HepG2 (cell line): ENCODE results near the gene CSNK2A1. TPM values are rescaled to one million over a fixed set of nuclear protein-coding genes. Genes with fewer than 3 reads are reported as not detected.

ENCODE experiments used
- CAMTA2 ChIP-seq: sonication (generic); formaldehyde crosslinking; IDR thresholded peaks from 2 replicates; pipeline ENCODE4 v1.4.0; 2020; ENCODE audit warnings: mild to moderate bottlenecking, missing genetic modification reagents, borderline replicate concordance
- CBX1 ChIP-seq: IDR thresholded peaks from one replicate; pipeline ENCODE4 v1.6.1; 2016; ENCODE audit warnings: antibody characterized with exemption, low read depth
- CREM ChIP-seq, 2 experiments: sonication (generic) in 1 of 2; formaldehyde crosslinking in 1 of 2; IDR thresholded peaks; 2 replicates each; pipeline versions ENCODE4 v1.4.0 to v1.6.1; 2016 to 2020; ENCODE audit warnings: antibody characterized with exemption in 1 of 2, mild to moderate bottlenecking in 1 of 2, missing genetic modification reagents in 1 of 2
- HHEX ChIP-seq: IDR thresholded peaks from 2 replicates; pipeline ENCODE4 v1.6.1; 2016; ENCODE audit warnings: control low read depth
- HMGXB3 ChIP-seq: sonication (generic); formaldehyde crosslinking; IDR thresholded peaks from 2 replicates; pipeline ENCODE4 v1.4.0; 2020; ENCODE audit warnings: missing genetic modification reagents, borderline replicate concordance
- HOMEZ ChIP-seq: IDR thresholded peaks from 2 replicates; pipeline ENCODE4 v1.6.1; 2016; ENCODE audit warnings: low read depth
- JARID2 ChIP-seq: sonication (generic); formaldehyde crosslinking; IDR thresholded peaks from 2 replicates; pipeline ENCODE4 v1.8.1; 2023; ENCODE audit warnings: missing genetic modification reagents, inconsistent platforms; ENCODE audit not compliant: insufficient replicate concordance
- MIER2 ChIP-seq: IDR thresholded peaks from 2 replicates; pipeline ENCODE4 v1.6.1; 2016; ENCODE audit warnings: missing biosample characterization, missing genetic modification reagents
- PATZ1 ChIP-seq: sonication (generic); formaldehyde crosslinking; IDR thresholded peaks from 2 replicates; pipeline ENCODE4 v1.4.0; 2020; ENCODE audit warnings: missing genetic modification reagents
- PRPF4 ChIP-seq: fragments of 200-400 bp; formaldehyde crosslinking; IDR thresholded peaks from 2 replicates; pipeline ENCODE4 v1.6.1; 2016; ENCODE audit warnings: low read length, low read depth; ENCODE audit not compliant: poor library complexity, severe bottlenecking
- SP140L ChIP-seq: sonication (generic); formaldehyde crosslinking; IDR thresholded peaks from 2 replicates; pipeline ENCODE4 v1.4.0; 2020; ENCODE audit warnings: missing genetic modification reagents, borderline replicate concordance
- SSRP1 ChIP-seq: IDR thresholded peaks from 2 replicates; pipeline ENCODE4 v1.6.1; 2016; ENCODE audit warnings: control low read depth
- ZFAT ChIP-seq: sonication (generic); formaldehyde crosslinking; conservative IDR thresholded peaks from 2 replicates; pipeline ENCODE4 v1.8.1; 2023; ENCODE audit warnings: missing genetic modification reagents, inconsistent platforms
- ZHX1 ChIP-seq: sonication (generic); formaldehyde crosslinking; IDR thresholded peaks from 2 replicates; pipeline ENCODE4 v1.8.1; 2022; ENCODE audit warnings: low read depth, mild to moderate bottlenecking, missing genetic modification reagents
- ZKSCAN5 ChIP-seq: sonication (generic); formaldehyde crosslinking; IDR thresholded peaks from 2 replicates; pipeline ENCODE4 v1.5.1; 2020; ENCODE audit warnings: mild to moderate bottlenecking, missing genetic modification reagents
- ZNF225 ChIP-seq: sonication (generic); formaldehyde crosslinking; IDR thresholded peaks from 2 replicates; pipeline ENCODE4 v1.4.0; 2020; ENCODE audit warnings: mild to moderate bottlenecking, missing genetic modification reagents
- ZNF383 ChIP-seq: sonication (generic); formaldehyde crosslinking; IDR thresholded peaks from 2 replicates; pipeline ENCODE4 v1.4.0; 2020; ENCODE audit warnings: missing genetic modification reagents, mild to moderate bottlenecking, borderline replicate concordance
- ZNF7 ChIP-seq: IDR thresholded peaks from 2 replicates; pipeline ENCODE4 v1.6.1; 2016; ENCODE audit warnings: missing biosample characterization, missing genetic modification reagents
- ZNF777 ChIP-seq: sonication (generic); formaldehyde crosslinking; IDR thresholded peaks from 2 replicates; pipeline ENCODE4 v1.4.0; 2020; ENCODE audit warnings: missing genetic modification reagents
- ZNF792 ChIP-seq: IDR thresholded peaks from 2 replicates; pipeline ENCODE4 v1.6.1; 2016
- polyA plus RNA-seq, 8 experiments: library from polyadenylated mRNA; depleted of rRNA in 3 of 8; stranded (reverse) in 7 of 8; unstranded in 1 of 8; fragments of >200 nt; fragmentation: Illumina TruSeq in 4 of 8; extraction: Trizol in 4 of 8; gene quantifications; 2 replicates each; pipeline versions ENCODE4 v1.2.1 to v1.2.3, GENCODE V29; 2011 to 2016; ENCODE audit warnings: low read depth in 4 of 8, missing spikeins in 1 of 8, mixed read lengths in 1 of 8; ENCODE audit not compliant: insufficient read depth in 1 of 8
- total RNA-seq, 5 experiments: library from RNA; depleted of rRNA; stranded (reverse); fragments of >200 nt; fragmentation: Illumina TruSeq; extraction: Trizol; gene quantifications; 2 replicates each; pipeline ENCODE4 v1.2.3, GENCODE V29; 2016; ENCODE audit warnings: low read depth in 1 of 5

CSNK2A1 gene
- total and polyA plus RNA-seq, 2 of the 13 experiments (the other 11 are each of a cell fraction or from before 2014, with no cell fraction given) = 153 to 231 TPM

GRCh38 chr20:561437-562231 lies 18.0 kb upstream of the CSNK2A1 start (continued):
- TF ChIP-seq ZNF792 (CRISPR knock-in tag) (no peak), PATZ1 (peak; percentile 65; the same call in 1 of the 2 replicates), CREM (IDR thresholded peaks at IDR 0.05) (no peak), CREM (CRISPR knock-in tag; IDR thresholded peaks at IDR 0.05) (no peak), ZNF777 (no peak; the same call in 1 of the 2 replicates), ZNF225 (CRISPR knock-in tag) (no peak), CBX1 (no peak), HHEX (no peak), ZKSCAN5 (no peak), ZFAT (CRISPR knock-in tag) (no peak), ZNF7 (no peak), HOMEZ (CRISPR knock-in tag) (0 out of 2 replicates have a peak, but pooled peaks have one; percentile 57), HMGXB3 (no peak), ZHX1 (CRISPR knock-in tag) (no peak), SSRP1 (CRISPR knock-in tag) (peak; percentile 83), ZNF383 (CRISPR knock-in tag) (no peak), SP140L (no peak), MIER2 (CRISPR knock-in tag) (peak; percentile 86), CAMTA2 (CRISPR knock-in tag) (no peak), JARID2 (CRISPR knock-in tag) (no peak), PRPF4 (no peak)
